Activated naive CD4-positive, alpha-beta T cell treated with Interleukin-2 at 50 U/mL for 16 hours (primary cell): ENCODE measurements around the gene GBP1.

ENCODE experiments used
- DNase-seq: peaks from one replicate; pipeline ENCODE4 v3.0.0-alpha.2; 2020

The GBP1 gene

GRCh38 chr1:89005286-89006151 is 59.5 kb downstream of the GBP1 start:
- DNase-seq, result no peak
